ENCODE measurements around the gene CCRL2. TPM values are rescaled to one million over a fixed set of nuclear protein-coding genes. Genes with fewer than 3 reads are reported as not detected.
"Not testable (repeated sequence)": the region's sequence is repeated elsewhere in the genome, so short reads cannot be mapped to it uniquely, and the experiment has no call there.

Gene CCRL2
- total RNA-seq, 1 experiment from 2014 or later = 0.98 TPM

DNA sequence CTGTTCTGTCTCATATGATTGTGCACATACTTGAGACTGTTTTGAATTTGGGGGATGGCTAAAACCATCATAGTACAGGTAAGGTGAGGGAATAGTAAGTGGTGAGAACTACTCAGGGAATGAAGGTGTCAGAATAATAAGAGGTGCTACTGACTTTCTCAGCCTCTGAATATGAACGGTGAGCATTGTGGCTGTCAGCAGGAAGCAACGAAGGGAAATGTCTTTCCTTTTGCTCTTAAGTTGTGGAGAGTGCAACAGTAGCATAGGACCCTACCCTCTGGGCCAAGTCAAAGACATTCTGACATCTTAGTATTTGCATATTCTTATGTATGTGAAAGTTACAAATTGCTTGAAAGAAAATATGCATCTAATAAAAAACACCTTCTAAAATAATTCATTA is 31.2 kb upstream of the CCRL2 start:
- in situ Hi-C loops (cut with HindIII; ENCODE audit: low sequenced_read_pairs) = no loop called here
- DNase-seq (ENCODE audit: low spot score) = no peak

DNA sequence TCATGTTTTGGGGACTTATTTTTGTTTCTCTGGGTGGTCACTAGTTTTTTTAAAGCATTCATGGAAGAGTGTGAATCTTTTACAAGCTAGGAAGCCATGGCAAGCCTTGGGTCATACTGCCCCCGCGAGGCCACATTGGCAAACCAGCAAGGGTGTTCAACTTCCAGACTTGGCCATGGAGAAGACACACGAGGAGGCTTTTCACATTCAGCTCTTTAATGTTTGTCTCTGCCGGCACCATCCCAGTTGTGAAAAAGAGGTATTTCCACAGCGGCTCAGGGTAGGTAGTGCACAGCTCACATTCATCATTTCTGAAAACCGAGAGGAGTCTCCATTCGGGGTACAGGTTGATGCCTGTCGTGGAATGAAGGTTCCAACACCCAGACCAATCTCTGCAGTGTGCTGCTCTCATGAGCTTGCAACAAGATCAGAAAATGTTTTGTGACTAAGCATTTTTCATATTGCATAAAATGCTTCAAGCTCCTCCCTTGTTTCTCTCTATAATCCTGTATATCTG is 28.6 kb upstream of the CCRL2 start:
- DNase-seq (ENCODE audit: low spot score) = peak; percentile 57
- in situ Hi-C loops (cut with HindIII; ENCODE audit: low sequenced_read_pairs) = no loop called here

DNA sequence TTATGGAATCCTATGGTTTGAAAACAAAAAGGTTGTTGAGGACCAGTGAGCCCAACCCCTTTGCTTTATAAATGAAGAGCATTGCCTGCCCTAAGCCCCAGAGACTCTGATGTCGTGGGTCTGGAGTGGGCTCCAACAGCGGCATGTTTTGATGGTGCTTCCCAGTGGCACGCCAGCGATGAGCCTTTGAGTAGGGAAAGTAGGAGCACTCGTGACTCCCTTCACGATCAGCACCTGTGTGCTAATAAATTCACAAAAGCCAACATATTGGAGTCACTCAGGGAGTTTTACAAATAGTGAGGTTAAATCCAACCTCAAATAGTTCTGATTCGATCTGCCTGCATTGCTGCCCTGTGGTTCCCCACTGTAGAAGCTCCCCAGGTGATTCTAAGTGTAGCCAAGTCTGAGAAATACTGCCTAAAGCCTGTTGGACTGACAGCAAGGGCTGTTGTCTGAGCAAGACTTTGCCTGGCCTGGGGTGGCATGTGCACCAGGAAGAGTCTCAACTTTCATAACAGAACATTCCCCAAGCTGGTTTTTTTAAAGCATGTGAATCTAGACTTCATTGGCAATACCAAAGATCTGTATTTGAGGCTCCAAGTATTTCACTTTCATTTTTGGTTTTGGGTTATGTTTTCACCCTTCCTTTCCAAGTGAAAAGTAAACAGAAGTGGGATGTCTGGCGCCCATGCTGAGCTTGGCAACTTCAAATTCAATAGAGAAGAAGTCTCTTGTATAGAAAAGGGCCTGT is 26.4 kb upstream of the CCRL2 start:
- in situ Hi-C loops (cut with HindIII; ENCODE audit: low sequenced_read_pairs) = no loop called here
- DNase-seq (ENCODE audit: low spot score) = no peak

DNA sequence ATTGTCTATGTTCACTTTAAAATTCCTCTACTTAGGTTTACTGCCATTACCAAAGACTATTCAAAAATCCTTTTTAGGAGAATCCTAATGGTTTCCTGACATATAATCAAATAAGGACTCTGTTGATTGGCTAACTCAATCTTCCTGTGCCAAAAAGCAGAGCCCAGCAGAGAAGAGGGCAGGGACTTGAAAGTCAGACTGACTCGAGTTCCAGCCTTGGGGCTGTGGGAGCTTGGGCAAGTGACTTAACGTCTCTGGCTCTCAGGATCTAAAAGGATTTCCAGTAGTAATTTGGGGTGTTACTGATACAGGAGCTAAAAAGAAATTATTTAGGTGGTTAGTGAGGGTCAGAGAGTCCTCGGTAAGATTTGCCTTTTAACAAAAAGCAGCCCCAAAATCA is 25.4 kb upstream of the CCRL2 start:
- in situ Hi-C loops (cut with HindIII; ENCODE audit: low sequenced_read_pairs) = no loop called here
- no peak for DNase-seq (ENCODE audit: low spot score)

DNA sequence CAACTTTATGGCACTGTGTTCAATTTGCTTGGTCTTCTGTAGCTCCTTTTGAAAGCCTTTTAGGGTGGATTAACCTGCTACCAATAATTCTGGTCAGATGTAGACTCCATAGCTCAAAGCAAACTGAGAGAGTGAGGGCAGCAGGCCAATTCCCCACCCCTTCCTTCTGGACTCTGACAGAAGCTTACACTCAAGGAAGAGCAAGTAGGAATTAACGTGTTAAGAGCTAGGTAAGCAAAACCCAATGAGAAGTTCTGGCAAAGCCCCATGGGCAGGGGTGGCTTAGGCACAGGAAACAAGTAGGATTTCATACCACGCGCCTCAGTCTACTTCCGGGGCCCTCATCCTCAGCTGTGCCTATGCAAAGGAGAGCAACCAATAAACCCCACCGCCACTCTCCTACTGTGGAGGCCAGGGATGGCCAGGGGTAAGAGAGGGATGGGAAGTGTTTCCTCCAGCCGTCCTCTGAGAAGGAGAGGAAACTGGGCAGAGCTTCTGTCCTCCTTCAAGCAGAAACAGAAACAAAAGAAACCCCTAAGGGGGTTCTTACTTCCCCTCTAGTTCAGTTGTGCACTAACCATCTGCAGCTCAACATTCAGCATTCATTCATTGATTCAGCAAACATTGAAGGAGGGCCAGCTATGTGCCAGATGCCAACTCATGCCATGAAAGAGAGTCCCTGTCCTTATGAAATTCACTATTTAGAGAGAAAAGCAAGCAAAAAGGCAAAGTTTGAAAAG is 23.7 kb upstream of the CCRL2 start:
- in situ Hi-C loops (cut with HindIII; ENCODE audit: low sequenced_read_pairs) = no loop called here
- DNase-seq (ENCODE audit: low spot score) = no peak

DNA sequence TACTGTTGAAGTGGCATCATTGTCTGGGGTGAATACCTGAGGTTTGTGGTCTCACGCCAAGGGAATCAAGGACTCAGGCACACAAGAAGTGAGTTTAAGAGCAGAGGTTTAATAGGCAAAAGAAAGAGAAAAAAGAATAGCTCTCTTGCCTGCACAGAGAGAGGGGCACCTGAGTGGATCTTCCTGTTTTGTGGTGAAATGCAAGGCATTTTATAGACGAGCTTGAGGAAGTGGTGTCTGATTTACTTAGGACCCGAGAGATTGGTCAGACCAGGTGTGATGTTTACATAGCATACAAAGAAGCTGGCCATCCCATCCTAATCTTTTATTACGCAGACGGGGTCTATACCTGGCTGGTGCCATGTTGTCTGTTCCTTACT is 23.1 kb upstream of the CCRL2 start:
- in situ Hi-C loops (cut with HindIII; ENCODE audit: low sequenced_read_pairs) = no loop called here

DNA sequence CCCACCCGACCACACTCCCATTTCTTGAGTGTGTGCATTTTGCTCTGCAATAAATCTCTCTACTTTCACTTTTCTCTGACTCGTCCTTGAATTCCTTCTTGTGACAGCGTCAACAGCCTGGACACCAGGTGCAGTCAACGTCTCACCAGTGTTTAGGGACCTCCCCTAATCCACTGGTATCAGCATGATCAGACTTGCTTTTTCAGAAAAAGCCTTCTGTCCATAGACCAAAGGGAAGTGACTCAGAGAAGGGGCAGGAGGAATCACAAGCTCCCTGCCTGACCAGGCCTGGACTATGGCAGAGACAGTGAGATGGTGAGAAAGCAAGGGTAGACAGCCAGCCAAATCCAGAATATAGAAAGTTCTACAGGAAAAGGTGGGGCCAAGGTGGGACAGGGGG is 20.9 kb upstream of the CCRL2 start:
- in situ Hi-C loops (cut with HindIII; ENCODE audit: low sequenced_read_pairs) = no loop called here

More for the DNA sequence above, 23.1 kb upstream of the CCRL2 start:
- DNase-seq (ENCODE audit: low spot score) = no peak

DNA sequence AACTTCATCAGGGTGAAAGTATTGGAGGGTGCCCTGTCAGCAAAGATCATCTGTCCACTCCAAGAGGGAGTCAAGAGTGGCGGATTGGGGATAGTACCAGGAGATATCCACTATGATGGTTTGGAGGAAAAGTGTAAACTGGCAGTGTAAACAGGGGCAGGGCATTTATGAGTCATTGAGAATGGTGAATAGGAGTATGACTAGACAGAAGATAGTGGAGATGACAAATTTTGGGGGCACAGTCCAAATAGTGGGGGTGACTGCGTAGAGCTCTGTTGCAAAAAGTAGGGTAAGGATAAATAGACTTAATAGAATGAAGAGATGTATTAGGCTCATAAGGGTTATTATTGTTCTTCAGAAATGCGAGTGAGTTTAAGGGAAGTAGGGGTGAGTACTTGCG is 18.2 kb upstream of the CCRL2 start:
- in situ Hi-C loops (cut with HindIII; ENCODE audit: low sequenced_read_pairs); DNase-seq (ENCODE audit: low spot score): not testable (repeated sequence)

More for the DNA sequence above, 20.9 kb upstream of the CCRL2 start:
- no peak for DNase-seq (ENCODE audit: low spot score)

DNA sequence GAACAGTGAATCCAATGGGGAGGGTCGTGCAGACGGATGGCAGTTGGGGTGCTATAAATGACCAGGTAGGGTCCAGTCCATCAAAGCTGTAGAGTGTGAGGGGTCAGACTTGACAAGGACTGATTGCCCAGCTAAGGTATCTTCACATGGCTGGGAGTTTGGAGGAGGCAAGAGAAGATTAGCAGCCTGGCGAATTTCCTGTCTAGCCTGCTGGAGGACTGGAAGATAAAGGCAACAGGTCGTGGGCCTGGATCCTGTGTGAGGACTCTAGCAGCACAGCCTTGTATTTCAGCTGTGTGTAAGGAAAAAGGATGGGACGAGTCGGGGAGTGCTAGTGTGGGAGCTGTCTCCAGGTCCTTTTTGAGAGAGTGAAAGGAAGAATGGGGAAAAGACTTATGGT is 17.8 kb upstream of the CCRL2 start:
- DNase-seq (ENCODE audit: low spot score) = no peak
- in situ Hi-C loops (cut with HindIII; ENCODE audit: low sequenced_read_pairs) = no loop called here

DNA sequence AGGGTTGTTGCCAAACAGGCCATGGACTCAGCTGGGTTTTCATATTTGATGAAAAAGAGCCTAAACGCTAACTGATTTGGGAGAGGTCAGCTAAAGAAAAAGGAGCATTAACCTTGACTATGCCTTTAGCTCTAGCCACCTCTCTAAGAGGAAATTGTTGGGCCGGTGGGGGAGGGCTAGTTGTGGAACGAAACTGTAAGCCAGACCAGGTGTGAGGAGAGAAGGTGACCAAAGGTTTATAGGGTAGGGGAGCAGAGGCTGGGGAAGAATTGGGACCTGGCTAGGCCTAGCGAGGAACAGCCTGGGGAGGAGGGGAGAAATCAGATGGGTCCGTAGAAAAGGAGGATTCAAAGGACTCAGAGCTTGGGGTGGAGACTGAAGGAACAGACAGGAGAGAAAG is 15.5 kb upstream of the CCRL2 start:
- DNase-seq (ENCODE audit: low spot score); in situ Hi-C loops (cut with HindIII; ENCODE audit: low sequenced_read_pairs): not testable (repeated sequence)

DNA sequence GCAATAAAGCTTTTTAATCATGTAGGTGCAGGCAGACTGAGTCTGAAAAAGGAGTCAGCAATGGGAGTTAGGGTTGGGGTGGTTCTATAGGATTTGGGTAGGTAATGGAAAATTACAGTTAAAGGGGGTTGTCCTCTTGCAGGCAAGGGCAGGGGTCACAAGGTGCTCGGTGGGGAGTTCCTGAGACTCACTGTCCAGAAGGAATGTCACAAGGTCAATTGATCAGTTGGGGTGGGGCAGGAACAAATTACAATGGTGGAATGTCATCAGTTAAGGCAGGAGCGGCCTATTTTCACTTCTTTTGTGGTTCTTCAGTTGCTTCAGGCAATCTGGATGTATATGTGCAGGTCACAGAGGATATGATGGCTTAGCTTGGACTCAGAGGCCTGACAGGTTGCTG is 14.0 kb upstream of the CCRL2 start:
- no peak for DNase-seq (ENCODE audit: low spot score)
- in situ Hi-C loops (cut with HindIII; ENCODE audit: low sequenced_read_pairs) = no loop called here

DNA sequence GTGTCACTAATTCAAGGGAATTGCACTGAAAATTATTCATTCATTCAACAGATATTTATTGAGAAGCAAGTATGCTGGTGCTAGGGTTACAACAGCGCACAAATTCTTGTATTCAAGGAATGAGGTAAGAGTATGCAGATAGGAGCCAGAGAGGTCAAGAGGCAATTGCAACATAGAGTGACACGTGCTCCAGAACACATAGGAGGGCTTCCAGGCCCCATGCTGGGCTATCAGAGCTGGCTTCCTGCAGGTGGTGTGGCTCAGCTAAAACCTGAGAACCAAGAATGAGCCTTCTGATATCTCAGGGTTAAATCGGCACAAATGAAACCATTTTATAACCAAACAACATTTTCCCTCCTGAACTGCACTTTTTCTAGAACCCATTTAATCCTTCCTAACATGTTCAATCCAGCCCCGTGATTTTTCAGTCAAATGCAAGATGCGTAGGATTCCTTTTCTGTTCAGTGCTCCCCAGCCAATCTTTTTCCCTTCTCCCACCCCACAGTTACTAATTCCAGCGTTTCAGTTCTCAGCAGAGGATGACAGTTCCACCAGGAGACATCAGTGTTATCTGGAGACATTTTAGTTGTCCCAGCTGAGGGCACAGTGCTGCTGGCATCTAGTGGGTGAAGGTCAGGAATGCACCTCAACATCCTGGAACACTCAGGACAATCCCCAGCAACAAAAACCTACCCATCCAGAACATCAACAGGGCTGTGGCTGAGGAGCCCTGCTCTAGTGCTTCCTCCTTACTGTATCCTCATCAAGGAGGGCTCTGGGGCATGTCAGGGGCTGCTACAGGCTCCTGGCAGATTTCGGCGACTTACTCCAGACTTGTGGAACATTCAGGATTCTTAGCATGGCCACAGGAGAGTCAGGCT is 13.3 kb upstream of the CCRL2 start:
- no peak for DNase-seq (ENCODE audit: low spot score)
- in situ Hi-C loops (cut with HindIII; ENCODE audit: low sequenced_read_pairs) = no loop called here

DNA sequence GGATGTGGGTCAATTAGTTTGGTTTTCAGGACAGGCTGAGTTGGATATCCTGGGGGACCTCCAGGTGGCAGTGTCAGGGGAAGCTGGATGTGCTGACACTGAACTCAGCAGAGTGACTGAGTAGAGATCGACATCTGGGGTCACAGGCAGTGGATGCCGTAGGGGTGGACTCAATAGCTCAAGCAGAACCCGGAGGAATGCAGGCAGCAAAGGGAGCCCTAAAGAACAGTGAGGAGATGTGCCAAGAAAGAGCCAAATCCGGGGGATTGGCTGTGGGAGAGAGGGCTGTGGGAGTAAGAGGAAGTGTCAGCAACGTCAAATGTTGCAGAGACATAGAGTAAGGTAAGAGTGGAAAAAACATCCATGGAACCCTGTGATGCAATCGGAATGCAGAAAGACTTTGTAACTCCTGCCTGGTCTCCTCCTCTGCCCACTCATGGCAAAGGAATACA is 11.8 kb upstream of the CCRL2 start:
- in situ Hi-C loops (cut with HindIII; ENCODE audit: low sequenced_read_pairs) = no loop called here

DNA sequence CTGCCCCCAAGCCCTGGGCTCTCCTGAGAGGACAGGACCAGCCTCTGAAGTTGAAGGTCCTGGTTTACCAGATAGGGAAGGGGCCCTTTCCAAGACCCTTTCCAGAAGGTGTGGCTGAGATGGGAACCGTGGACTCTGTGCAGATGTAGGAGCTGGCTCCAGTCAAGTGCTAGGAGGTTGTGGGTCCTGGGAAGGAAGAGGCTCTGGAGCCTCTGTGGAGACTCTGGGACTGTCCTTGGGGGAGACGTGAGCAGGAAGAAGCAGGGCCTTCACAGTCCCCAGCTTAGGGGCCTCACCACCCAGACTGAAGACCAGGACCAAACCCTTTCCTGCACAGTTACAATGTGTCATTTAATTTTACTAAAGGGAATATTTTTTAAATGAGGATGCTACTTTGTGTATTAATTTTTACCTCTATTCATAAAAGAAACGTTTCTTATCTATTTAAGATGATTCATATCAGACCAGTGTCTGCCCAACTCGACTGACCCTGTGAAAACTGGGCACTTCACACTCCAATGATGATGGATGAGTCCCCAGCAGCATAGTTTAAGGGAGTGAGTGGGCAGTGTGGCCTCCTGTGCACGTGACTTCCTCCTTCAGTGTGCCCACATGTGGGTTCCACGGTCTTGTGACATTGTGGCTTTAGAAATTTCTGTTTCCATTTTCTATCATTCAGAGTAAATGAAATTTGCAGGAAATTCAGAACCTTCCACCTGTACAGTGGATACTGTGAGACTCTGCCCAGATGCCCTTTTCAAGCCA is 11.1 kb upstream of the CCRL2 start:
- in situ Hi-C loops (cut with HindIII; ENCODE audit: low sequenced_read_pairs) = no loop called here
- no peak for DNase-seq (ENCODE audit: low spot score)

More for the DNA sequence above, 11.8 kb upstream of the CCRL2 start:
- DNase-seq (ENCODE audit: low spot score) = no peak

DNA sequence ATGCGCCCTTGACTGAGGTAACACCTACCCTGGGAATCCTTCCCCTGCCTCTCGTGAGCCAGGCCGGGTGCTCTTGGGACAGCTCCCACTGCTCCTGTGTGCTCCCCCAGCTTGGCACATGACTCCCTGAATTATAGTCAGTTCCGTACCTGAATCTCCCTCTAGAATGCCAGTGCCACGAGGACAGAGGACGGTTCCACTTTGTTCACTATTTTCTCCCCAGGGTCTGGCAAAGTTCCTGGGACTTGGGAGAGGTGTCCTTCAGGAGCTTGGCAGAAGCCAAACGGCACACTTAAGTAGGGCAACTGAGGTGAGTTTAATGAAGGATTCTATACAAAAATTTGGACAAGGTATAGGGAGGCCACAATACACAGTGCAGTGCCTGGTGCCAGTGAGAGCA is 9.9 kb upstream of the CCRL2 start:
- in situ Hi-C loops (cut with HindIII; ENCODE audit: low sequenced_read_pairs) = no loop called here

DNA sequence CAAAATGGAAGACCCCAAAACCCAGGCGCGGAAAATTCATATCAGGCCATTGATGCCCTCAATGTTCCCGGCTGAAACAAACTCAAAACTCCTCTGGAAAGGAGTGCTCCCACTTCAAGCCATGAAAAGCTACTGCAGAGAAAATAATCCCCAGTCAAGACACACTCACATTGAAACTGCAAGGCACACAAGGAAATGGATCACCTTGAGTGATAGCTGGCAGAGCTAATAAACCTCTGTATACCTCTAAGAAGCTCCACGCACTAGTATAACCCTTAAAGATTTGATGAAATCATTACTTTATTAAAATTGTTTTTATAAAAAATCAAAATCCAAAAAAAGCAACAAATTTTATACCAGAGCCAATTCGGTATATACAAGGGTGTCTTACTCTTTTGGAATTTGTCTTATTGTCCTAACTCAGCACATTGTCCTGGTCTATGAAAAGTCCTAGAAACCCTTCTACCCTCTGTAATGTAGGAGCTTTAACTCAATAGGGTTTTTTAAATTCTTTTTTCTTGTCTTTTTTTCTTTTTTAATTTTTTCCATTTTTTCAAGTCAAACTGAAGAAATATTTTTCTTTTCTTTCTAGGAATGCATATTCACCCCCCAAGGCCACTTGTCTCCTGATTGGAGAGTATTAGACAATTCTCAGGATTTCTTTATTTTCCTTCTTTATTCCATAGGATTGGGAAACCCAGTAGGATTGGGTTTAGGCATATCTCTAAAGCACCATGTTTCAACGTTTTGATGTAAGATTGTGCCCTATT is 8.7 kb upstream of the CCRL2 start:
- in situ Hi-C loops (cut with HindIII; ENCODE audit: low sequenced_read_pairs) = no loop called here
- no peak for DNase-seq (ENCODE audit: low spot score)

More for the DNA sequence above, 9.9 kb upstream of the CCRL2 start:
- DNase-seq (ENCODE audit: low spot score) = peak; percentile 60

DNA sequence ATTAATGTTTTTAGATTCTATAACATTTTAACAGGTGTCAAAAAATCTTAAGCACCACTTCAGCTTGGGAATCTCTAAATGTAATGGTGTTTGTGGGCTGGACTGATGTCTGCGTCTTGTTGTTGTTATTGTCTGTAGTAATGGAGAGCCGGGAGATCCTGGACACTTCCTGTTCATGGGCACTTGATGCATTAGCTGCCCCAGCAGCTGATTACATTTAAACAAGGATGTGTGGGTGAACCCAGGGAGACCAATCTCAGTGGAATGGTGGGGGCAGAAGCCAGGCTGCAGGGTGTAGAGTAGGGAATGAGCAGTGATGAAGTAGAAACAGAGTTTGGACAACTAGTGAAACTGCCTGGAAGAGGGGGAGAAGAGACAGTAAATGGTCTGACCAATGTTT is 8.0 kb upstream of the CCRL2 start:
- in situ Hi-C loops (cut with HindIII; ENCODE audit: low sequenced_read_pairs) = no loop called here
- DNase-seq (ENCODE audit: low spot score) = no peak

DNA sequence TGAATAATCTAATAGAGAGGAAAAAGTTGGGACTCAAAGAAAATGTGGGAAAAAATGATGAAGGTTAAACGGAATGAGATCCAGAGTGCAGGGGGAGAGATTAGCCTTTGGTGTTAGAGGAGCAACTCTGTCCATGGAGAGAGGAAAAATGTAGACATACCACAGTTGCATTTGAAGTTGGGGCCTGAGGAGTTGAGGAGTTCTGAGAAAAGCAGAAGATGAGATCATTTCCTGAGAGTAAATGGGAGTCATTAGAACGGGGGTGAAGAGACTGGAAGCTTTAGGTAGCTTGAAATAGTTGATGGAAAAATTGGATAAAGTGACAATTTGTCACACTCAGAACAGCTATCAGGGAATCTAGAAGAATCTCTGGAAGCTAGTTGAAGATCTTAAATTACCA is 7.5 kb upstream of the CCRL2 start:
- no peak for DNase-seq (ENCODE audit: low spot score)

More for the DNA sequence above, 7.5 kb upstream of the CCRL2 start:
- in situ Hi-C loops (cut with HindIII; ENCODE audit: low sequenced_read_pairs) = no loop called here

Data from G401 (cell line).